K562 (cell line): ENCODE results near the gene ZKSCAN1. TPM values are rescaled to one million over a fixed set of nuclear protein-coding genes. Genes with fewer than 3 reads are reported as not detected.
A peak's percentile ranks its signal among the peaks of the same experiment; 100 is the strongest.

Experiments
- ATF1 ChIP-seq, 2 experiments: fragments of 450-650 bp in 1 of 2; IDR thresholded peaks; 2 replicates each; pipeline ENCODE4 v1.6.1; 2016; ENCODE audit warnings: missing compliant biosample characterization in 1 of 2, missing genetic modification characterization in 1 of 2
- FOXP1 ChIP-seq: sonication (generic); formaldehyde crosslinking; IDR thresholded peaks from 2 replicates; pipeline ENCODE4 v1.8.0; 2022; ENCODE audit warnings: mild to moderate bottlenecking, missing genetic modification reagents
- HCFC1 ChIP-seq: IDR thresholded peaks from 2 replicates; pipeline ENCODE4 v1.6.1; 2012; ENCODE audit warnings: low read depth, low read length, improper control_type of control experiment
- HDAC8 ChIP-seq: fragments of 450-650 bp; IDR thresholded peaks from 2 replicates; pipeline ENCODE4 v1.6.1; 2016; ENCODE audit warnings: mild to moderate bottlenecking, missing genetic modification characterization, moderate library complexity, missing compliant biosample characterization
- HMBOX1 ChIP-seq: sonication (generic); IDR thresholded peaks from 2 replicates; pipeline ENCODE4 v1.6.1; 2016
- HOMEZ ChIP-seq: fragments of 250-450 bp; sonication (Bioruptor Pico); IDR thresholded peaks from 2 replicates; pipeline ENCODE4 v1.4.0; 2020; ENCODE audit warnings: mild to moderate bottlenecking, moderate library complexity
- HOXB6 ChIP-seq: fragments of 250-450 bp; sonication (Bioruptor Pico); IDR thresholded peaks from 2 replicates; pipeline ENCODE4 v1.5.1; 2022; ENCODE audit warnings: mild to moderate bottlenecking, borderline replicate concordance
- MTA3 ChIP-seq: fragments of 450-650 bp; formaldehyde crosslinking; IDR thresholded peaks from 2 replicates; pipeline ENCODE4 v1.6.1; 2017; ENCODE audit warnings: mild to moderate bottlenecking, borderline replicate concordance
- OTX1 ChIP-seq: fragments of 450-650 bp; formaldehyde crosslinking; IDR thresholded peaks from 2 replicates; pipeline ENCODE4 v1.4.0; 2022; ENCODE audit warnings: mild to moderate bottlenecking
- REST ChIP-seq, 2 experiments: fragments of 450-650 bp; formaldehyde crosslinking in 1 of 2; IDR thresholded peaks; 2 replicates each; pipeline versions ENCODE4 v1.4.0 to v1.6.1; 2014 to 2020; ENCODE audit warnings: mild to moderate bottlenecking in 2 of 2, borderline replicate concordance in 1 of 2, low read depth in 1 of 2
- SAP30 ChIP-seq: fragments of 200-600 bp; sonication (generic); IDR thresholded peaks from 2 replicates; pipeline ENCODE4 v1.6.1; 2012; ENCODE audit warnings: borderline replicate concordance, low read depth, mild to moderate bottlenecking, moderate library complexity, low read length, control low read depth, inconsistent platforms; ENCODE audit not compliant: insufficient read depth, poor library complexity, severe bottlenecking
- TSC22D4 ChIP-seq: fragments of 450-650 bp; IDR thresholded peaks from 2 replicates; pipeline ENCODE4 v1.6.1; 2016; ENCODE audit warnings: missing genetic modification characterization, missing biosample characterization, control low read depth
- ZBED1 ChIP-seq: IDR thresholded peaks from 2 replicates; pipeline ENCODE4 v1.6.1; 2014
- ZNF274 ChIP-seq: IDR thresholded peaks from 2 replicates; pipeline ENCODE4 v1.6.1; 2011; ENCODE audit warnings: low read depth, mild to moderate bottlenecking, low read length, moderate library complexity, borderline replicate concordance
- ZNF41 ChIP-seq: fragments of 250-450 bp; sonication (Bioruptor Pico); conservative IDR thresholded peaks from 2 replicates; pipeline ENCODE4 v1.4.0; 2020; ENCODE audit warnings: mild to moderate bottlenecking
- ZNF655 ChIP-seq: fragments of 250-450 bp; sonication (Bioruptor Pico); IDR thresholded peaks from 2 replicates; pipeline ENCODE4 v1.5.0; 2021
- polyA plus RNA-seq, 8 experiments: library from polyadenylated mRNA; depleted of rRNA in 4 of 8; stranded (reverse) in 5 of 8; unstranded in 3 of 8; fragments of >200 nt; fragmentation: Nextera tagmentation in 2 of 8; fragmentation: Illumina TruSeq in 1 of 8; extraction: Ambion mirVana in 2 of 8; extraction: Trizol in 1 of 8; gene quantifications; 2 replicates each; pipeline versions ENCODE4 v1.2.1 to v1.2.3, GENCODE V29; 2011 to 2014; ENCODE audit warnings: inconsistent platforms in 1 of 8, missing spikeins in 1 of 8
- total RNA-seq, 7 experiments: library from RNA; depleted of rRNA in 6 of 7; stranded (reverse); fragments of >200 nt in 6 of 7; fragmentation: Illumina TruSeq in 2 of 7; extraction: Trizol in 2 of 7; gene quantifications; 2 replicates each; pipeline versions ENCODE4 v1.2.1 to v1.2.3, GENCODE V29; 2011 to 2021; ENCODE audit warnings: low replicate concordance in 1 of 7

ZKSCAN1 gene
- total and polyA plus RNA-seq, 9 of the 15 experiments (the other 6 are each of a cell fraction or from before 2014, with no cell fraction given) = 5.3 to 43.0 (median 23.2) TPM

GRCh38 chr7:100081535-100082102 is 66.2 kb downstream of the ZKSCAN1 start, which contains the start of gene ZNF3 (continued):
- TF ChIP-seq REST (IDR thresholded peaks at IDR 0.05; ENCODE audit: borderline replicate concordance) = peak; percentile 93
- TF ChIP-seq REST (CRISPR knock-in tag; IDR thresholded peaks at IDR 0.05; ENCODE audit: low read depth) = peak; percentile 26; the same call in 1 of the 2 replicates
- peak; percentile 34 for TF ChIP-seq SAP30
- TF ChIP-seq FOXP1 (CRISPR knock-in tag) = peak; percentile 95
- TF ChIP-seq ZBED1 = peak; percentile 78
- no peak for TF ChIP-seq HDAC8 (tag)
- no peak for TF ChIP-seq TSC22D4 (tag)
- TF ChIP-seq HMBOX1 = no peak
- peak; percentile 50; the same call in 1 of the 2 replicates for TF ChIP-seq ATF1 (CRISPR knock-in tag; IDR thresholded peaks at IDR 0.05)
- TF ChIP-seq ATF1 (tag; IDR thresholded peaks at IDR 0.05) = peak; percentile 93
- no peak for TF ChIP-seq HOXB6 (CRISPR knock-in tag)
- TF ChIP-seq MTA3 = peak; percentile 93
- no peak for TF ChIP-seq ZNF41 (CRISPR knock-in tag)
- TF ChIP-seq ZNF274 = no peak; the same call in 1 of the 2 replicates
- TF ChIP-seq ZNF655 (CRISPR knock-in tag) = no peak
- no peak for TF ChIP-seq HOMEZ
- no peak for TF ChIP-seq OTX1 (CRISPR knock-in tag)
- peak; percentile 88 for TF ChIP-seq HCFC1
